Tibial nerve (tissue), 4 donors: Measurements from ENCODE around the gene LNX2. TPM values are rescaled to one million over a fixed set of nuclear protein-coding genes. Genes with fewer than 3 reads are reported as not detected.
A peak's percentile ranks its signal among the peaks of the same experiment; 100 is the strongest.

Experiments
- DNase-seq, 2 donors: peaks; one replicate each; pipeline ENCODE4 v3.0.0-alpha.2; 2019; ENCODE audit warnings: low spot score in 2 of 2
- H3K27ac ChIP-seq, 4 donors: fragments of 200-600 bp; sonication (generic) in 3 of 4; one replicate each; pipeline ENCODE4 v1.5.1; 2017 to 2019; ENCODE audit warnings: mild to moderate bottlenecking in 1 of 4
- H3K27me3 ChIP-seq, 2 donors: fragments of 200-600 bp; sonication (generic) in 1 of 2; one replicate each; pipeline versions ENCODE4 v1.5.1 to v1.6.0; 2017 to 2019
- H3K36me3 ChIP-seq, 3 donors: fragments of 200-600 bp; sonication (generic); one replicate each; pipeline ENCODE4 v1.5.1; 2018 to 2019
- H3K4me1 ChIP-seq, 4 donors: fragments of 200-600 bp; sonication (generic) in 3 of 4; one replicate each; pipeline ENCODE4 v1.5.1; 2017 to 2019
- H3K4me3 ChIP-seq, 4 donors: fragments of 200-600 bp; sonication (generic) in 3 of 4; one replicate each; pipeline ENCODE4 v1.5.1; 2017 to 2019; ENCODE audit warnings: mild to moderate bottlenecking in 1 of 4, moderate library complexity in 1 of 4
- H3K9me3 ChIP-seq, 4 donors: fragments of 200-600 bp; sonication (generic) in 3 of 4; one replicate each; pipeline ENCODE4 v1.5.1; 2017 to 2019
- CTCF ChIP-seq, 5 experiments: fragments of 200-600 bp in 3 of 5; fragments of 450-650 bp in 2 of 5; sonication (generic) in 3 of 5; IDR thresholded peaks; one replicate each; pipeline ENCODE4 v1.5.1; 2016 to 2019; ENCODE audit warnings: antibody characterized with exemption in 5 of 5, mild to moderate bottlenecking in 3 of 5, moderate library complexity in 2 of 5
- EP300 ChIP-seq, 2 donors: sonication (generic); formaldehyde crosslinking; IDR thresholded peaks; one replicate each; pipeline ENCODE4 v1.6.1; 2017; ENCODE audit warnings: antibody characterized with exemption in 2 of 2, mild to moderate bottlenecking in 1 of 2
- POLR2A ChIP-seq, 2 donors: fragments of 450-650 bp; IDR thresholded peaks; one replicate each; pipeline ENCODE4 v1.6.1; 2017; ENCODE audit warnings: antibody characterized with exemption in 2 of 2, mild to moderate bottlenecking in 2 of 2, moderate library complexity in 2 of 2
- WGBS, 2 donors: methylation state at CpG; one replicate each; pipeline ENCODE4 v1.1.5; 2018; 5-methylcytosine and 5-hydroxymethylcytosine counted together
- total RNA-seq, 4 donors: library from RNA; depleted of rRNA; stranded (reverse); fragments of >200 nt; gene quantifications; one replicate each; pipeline ENCODE4 v1.1.0, GENCODE V29; 2016

Gene LNX2
- total RNA-seq, result 1 to 10 TPM; 4.6 to 7.3 (median 6.7) TPM

- Histone ChIP-seq H3K9me3 (no peaks in the 10 kb centered on the region), H3K27me3 (no peaks in the 10 kb centered on the region), H3K27ac (peak within 1 kb of the TSS; percentile 91 to 96 (median 94)), H3K36me3 (peaks cover 0 to 9% (median 0%) of the 10 kb centered on the region in 3 donors), H3K4me1 (peaks cover 0 to 47% (median 17%) of the 10 kb centered on the region in 4 donors), H3K4me3 (peak within 1 kb of the TSS; percentile 69 to 92 (median 92))
- WGBS, 2 donors, result 1% methylated on average over 24 to 33 of the region's 79 CpGs
- TF ChIP-seq POLR2A (IDR thresholded peaks at IDR 0.05) (peak; percentile 59 to 91), CTCF (IDR thresholded peaks at IDR 0.05) (peak in 1 of 5 experiments; percentile 41), EP300 (IDR thresholded peaks at IDR 0.05) (peak in 1 of 2 donors; percentile 91)
- DNase-seq, result peak; percentile 96 to 98
These were observed at the start of gene LNX2 for GRCh38 chr13:27620377-27621115. LNX2 (minus strand) TSS chr13:27620529; CDS start chr13:27581703, 38,826 bp downstream.

- H3K27me3 ChIP-seq, result no peaks in the 10 kb centered on the region
- no peak overlapping the region for H3K4me3 ChIP-seq
- no peak for TF ChIP-seq POLR2A (IDR thresholded peaks at IDR 0.05)
- no peak for TF ChIP-seq CTCF (IDR thresholded peaks at IDR 0.05)
- no peak for TF ChIP-seq EP300 (IDR thresholded peaks at IDR 0.05)
- H3K4me1 ChIP-seq, result no peaks in the 10 kb centered on the region
- peaks cover 0 to 3% (median 0%) of the 10 kb centered on the region in 4 donors for H3K9me3 ChIP-seq
- WGBS, 2 donors, result 81 to 83% methylated on average over 2 of the region's 2 CpGs
- no peak overlapping the region for H3K27ac ChIP-seq
- H3K36me3 ChIP-seq, result peaks cover 0 to 19% (median 0%) of the 10 kb centered on the region in 3 donors
- no peak for DNase-seq
These were observed 47.6 kb upstream of the LNX2 start for GRCh38 chr13:27667946-27668345.

- WGBS, 2 donors, result 81 to 88% methylated on average over 3 of the region's 3 CpGs
- Histone ChIP-seq H3K4me1 (no peaks in the 10 kb centered on the region), H3K27ac (no peak overlapping the region), H3K4me3 (no peak overlapping the region), H3K9me3 (peaks cover 0 to under 1% (median 0%) of the 10 kb centered on the region in 4 donors), H3K36me3 (peaks cover 0 to 19% (median 0%) of the 10 kb centered on the region in 3 donors), H3K27me3 (no peaks in the 10 kb centered on the region)
- DNase-seq, result no peak
- no peak for TF ChIP-seq POLR2A (IDR thresholded peaks at IDR 0.05)
- TF ChIP-seq EP300 (IDR thresholded peaks at IDR 0.05), result no peak
- TF ChIP-seq CTCF (IDR thresholded peaks at IDR 0.05), result no peak
These were observed 46.6 kb upstream of the LNX2 start for GRCh38 chr13:27666951-27667350.

GRCh38 chr13:27665761-27666160, 45.4 kb upstream of the LNX2 start:
- 93 to 97% methylated on average over 19 of the region's 19 CpGs for WGBS, 2 donors
- TF ChIP-seq CTCF (IDR thresholded peaks at IDR 0.05) (no peak), POLR2A (IDR thresholded peaks at IDR 0.05) (no peak), EP300 (IDR thresholded peaks at IDR 0.05) (no peak)
- peaks cover 0 to 4% (median 0%) of the 10 kb centered on the region in 4 donors for H3K4me1 ChIP-seq

GRCh38 chr13:27665333-27665732, 45.0 kb upstream of the LNX2 start:
- TF ChIP-seq POLR2A (IDR thresholded peaks at IDR 0.05) (no peak), CTCF (IDR thresholded peaks at IDR 0.05) (no peak), EP300 (IDR thresholded peaks at IDR 0.05) (no peak)

More at GRCh38 chr13:27665761-27666160, 45.4 kb upstream of the LNX2 start:
- DNase-seq, result no peak
- H3K4me3 ChIP-seq, result no peak overlapping the region
- no peaks in the 10 kb centered on the region for H3K9me3 ChIP-seq
- no peaks in the 10 kb centered on the region for H3K27me3 ChIP-seq
- peaks cover 0 to 19% (median 0%) of the 10 kb centered on the region in 3 donors for H3K36me3 ChIP-seq
- no peak overlapping the region for H3K27ac ChIP-seq

More at GRCh38 chr13:27665333-27665732, 45.0 kb upstream of the LNX2 start:
- H3K4me1 ChIP-seq, result peaks cover 0 to 8% (median 0%) of the 10 kb centered on the region in 4 donors
- no peaks in the 10 kb centered on the region for H3K9me3 ChIP-seq
- DNase-seq, result no peak
- no peak overlapping the region for H3K4me3 ChIP-seq
- no peak overlapping the region for H3K27ac ChIP-seq
- peaks cover 0 to 19% (median 0%) of the 10 kb centered on the region in 3 donors for H3K36me3 ChIP-seq
- no peaks in the 10 kb centered on the region for H3K27me3 ChIP-seq
- WGBS, 2 donors, result 34 to 37% methylated on average over 3 of the region's 3 CpGs
